MM.1S (cell line): ENCODE results near the gene CLRN3.

Experiments used
- DNase-seq: peaks from one replicate; pipeline ENCODE4 v3.0.0-alpha.2; 2015
- H2AFZ ChIP-seq: fragments of 300-600 bp; sonication (generic); 2 replicates; pipeline ENCODE4 v1.6.0; 2016; ENCODE audit warnings: antibody characterized with exemption, low read length
- H3F3A ChIP-seq: fragments of 300-600 bp; sonication (generic); 2 replicates; pipeline ENCODE4 v1.6.1; 2016; ENCODE audit warnings: mild to moderate bottlenecking, antibody characterized with exemption, low read length, moderate library complexity, mixed read lengths; ENCODE audit not compliant: insufficient read depth
- H3K27ac ChIP-seq: fragments of 300-600 bp; sonication (generic); 2 replicates; pipeline ENCODE4 v1.5.1; 2016; ENCODE audit warnings: mild to moderate bottlenecking, low read length
- H3K27me3 ChIP-seq: fragments of 300-600 bp; sonication (generic); replicated peaks from 2 replicates; pipeline ENCODE4 v1.6.0; 2016; ENCODE audit warnings: low read length; ENCODE audit not compliant: insufficient read depth
- H3K36me3 ChIP-seq: fragments of 300-600 bp; sonication (generic); replicated peaks from 2 replicates; pipeline ENCODE4 v1.6.1; 2016; ENCODE audit warnings: mild to moderate bottlenecking, low read length, mixed read lengths; ENCODE audit not compliant: insufficient read depth
- H3K4me1 ChIP-seq: fragments of 300-600 bp; sonication (generic); 2 replicates; pipeline ENCODE4 v1.6.1; 2016; ENCODE audit warnings: low read length, mixed read lengths
- H3K4me2 ChIP-seq: fragments of 300-600 bp; sonication (generic); 2 replicates; pipeline ENCODE4 v1.6.0; 2016; ENCODE audit warnings: low read depth, low read length
- H3K4me3 ChIP-seq: fragments of 300-600 bp; sonication (generic); 2 replicates; pipeline ENCODE4 v1.5.1; 2016; ENCODE audit warnings: low read length, mixed read lengths
- H3K79me2 ChIP-seq: fragments of 300-600 bp; sonication (generic); 2 replicates; pipeline ENCODE4 v1.6.1; 2016; ENCODE audit warnings: mixed run types, low read length, mixed read lengths
- H3K9ac ChIP-seq: fragments of 300-600 bp; sonication (generic); 2 replicates; pipeline ENCODE4 v1.6.1; 2016; ENCODE audit warnings: low read length, mixed read lengths
- H3K9me2 ChIP-seq: fragments of 300-600 bp; sonication (generic); replicated peaks from 2 replicates; pipeline ENCODE4 v1.6.1; 2016; ENCODE audit warnings: mild to moderate bottlenecking, low read length, mixed read lengths; ENCODE audit not compliant: insufficient read depth
- H3K9me3 ChIP-seq: fragments of 300-600 bp; sonication (generic); replicated peaks from 2 replicates; pipeline ENCODE4 v1.6.1; 2016; ENCODE audit warnings: mild to moderate bottlenecking, low read length, mixed read lengths; ENCODE audit not compliant: insufficient read depth
- H4K20me1 ChIP-seq: fragments of 300-600 bp; sonication (generic); 2 replicates; pipeline ENCODE4 v1.6.1; 2016; ENCODE audit warnings: mild to moderate bottlenecking, low read length, moderate library complexity, mixed read lengths; ENCODE audit not compliant: insufficient read depth
- CTCF ChIP-seq: fragments of 300-600 bp; sonication (generic); IDR thresholded peaks from 2 replicates; pipeline ENCODE4 v1.5.1; 2016; ENCODE audit warnings: antibody characterized with exemption, low read length, mixed read lengths
- EZH2 ChIP-seq: fragments of 300-600 bp; sonication (generic); optimal IDR thresholded peaks from 2 replicates; pipeline ENCODE3; 2017; ENCODE audit warnings: low read depth, mild to moderate bottlenecking, antibody characterized with exemption, low read length, mixed read lengths
- EZH2phosphoT487 ChIP-seq: fragments of 300-600 bp; sonication (generic); IDR thresholded peaks from 2 replicates; pipeline ENCODE4 v1.6.1; 2018; ENCODE audit warnings: antibody characterized with exemption, low read length

CLRN3 gene

GRCh38 chr10:127849224-127849623, 43.5 kb downstream of the CLRN3 start:
- Histone ChIP-seq H3K36me3 (no peaks in the 10 kb centered on the region), H3K4me1 (peaks cover 9% of the 10 kb centered on the region), H3K27me3 (no peaks in the 10 kb centered on the region), H4K20me1 (no peaks in the 10 kb centered on the region), H3K27ac (no peak overlapping the region), H3K9me2 (no peaks in the 10 kb centered on the region), H3K4me3 (no peak overlapping the region), H3K9ac (no peak overlapping the region), H3K79me2 (no peaks in the 10 kb centered on the region), H3K9me3 (no peaks in the 10 kb centered on the region), H3K4me2 (no peak overlapping the region), H3F3A (no peaks in the 10 kb centered on the region), H2AFZ (no peak overlapping the region)
- DNase-seq: no peak
- TF ChIP-seq EZH2phosphoT487 (no peak), EZH2 (no peak), CTCF (no peak)

- Histone ChIP-seq H3K27me3 (no peaks in the 10 kb centered on the region), H3K4me2 (no peak overlapping the region), H3F3A (no peaks in the 10 kb centered on the region), H2AFZ (no peak overlapping the region), H3K79me2 (no peaks in the 10 kb centered on the region), H3K9ac (no peak overlapping the region), H3K9me3 (no peaks in the 10 kb centered on the region), H3K36me3 (no peaks in the 10 kb centered on the region), H3K4me1 (no peaks in the 10 kb centered on the region), H4K20me1 (no peaks in the 10 kb centered on the region), H3K9me2 (no peaks in the 10 kb centered on the region), H3K27ac (no peak overlapping the region), H3K4me3 (no peak overlapping the region)
- DNase-seq: no peak
- no peak for TF ChIP-seq CTCF
- TF ChIP-seq EZH2: no peak
- no peak for TF ChIP-seq EZH2phosphoT487
These were observed 44.5 kb downstream of the CLRN3 start for GRCh38 chr10:127848226-127848625.

- Histone ChIP-seq H3K27me3 (no peaks in the 10 kb centered on the region), H3K4me2 (no peak overlapping the region), H3K9me2 (no peaks in the 10 kb centered on the region), H3K27ac (no peak overlapping the region), H3K9me3 (no peaks in the 10 kb centered on the region), H3K4me3 (no peak overlapping the region), H3K9ac (no peak overlapping the region), H3K79me2 (no peaks in the 10 kb centered on the region), H2AFZ (no peak overlapping the region), H3F3A (no peaks in the 10 kb centered on the region), H3K36me3 (no peaks in the 10 kb centered on the region), H3K4me1 (no peaks in the 10 kb centered on the region), H4K20me1 (no peaks in the 10 kb centered on the region)
- TF ChIP-seq EZH2phosphoT487 (no peak), CTCF (no peak), EZH2 (no peak)
- no peak for DNase-seq
These were observed 47.0 kb downstream of the CLRN3 start for GRCh38 chr10:127845756-127846155.
